Mesendoderm (in vitro differentiated cells): ENCODE results near the gene NME7.

Experiments
- DNase-seq: peaks from one replicate; pipeline ENCODE4 v3.0.0; 2013
- H2AK5ac ChIP-seq: 2 replicates; pipeline ENCODE4 v1.6.1; 2013; ENCODE audit warnings: low read length, inconsistent platforms
- H2BK120ac ChIP-seq: 2 replicates; pipeline ENCODE4 v1.6.1; 2013; ENCODE audit warnings: low read depth, mild to moderate bottlenecking, low read length, moderate library complexity, mixed read lengths
- H2BK15ac ChIP-seq: replicated peaks from 2 replicates; pipeline ENCODE4 v1.6.1; 2013; ENCODE audit warnings: low read depth, mild to moderate bottlenecking, moderate library complexity
- H2BK5ac ChIP-seq: 2 replicates; pipeline ENCODE4 v1.6.1; 2013; ENCODE audit warnings: low read length, inconsistent platforms
- H3K18ac ChIP-seq: 2 replicates; pipeline ENCODE4 v1.6.1; 2013; ENCODE audit warnings: mild to moderate bottlenecking, low read length, mixed read lengths
- H3K23ac ChIP-seq: one replicate; pipeline ENCODE4 v1.6.1; 2013; ENCODE audit warnings: low read length
- H3K27ac ChIP-seq: 2 replicates; pipeline ENCODE4 v1.5.1; 2013; ENCODE audit warnings: low read depth, mild to moderate bottlenecking, inconsistent platforms, low read length, moderate library complexity
- H3K27me3 ChIP-seq: 2 replicates; pipeline ENCODE4 v1.6.1; 2013; ENCODE audit warnings: low read length, control low read depth, mild to moderate bottlenecking, inconsistent platforms; ENCODE audit not compliant: insufficient read depth, poor library complexity
- H3K36me3 ChIP-seq: 2 replicates; pipeline ENCODE4 v1.6.1; 2013; ENCODE audit warnings: low read length, inconsistent platforms; ENCODE audit not compliant: control insufficient read depth, insufficient read depth
- H3K4ac ChIP-seq: one replicate; pipeline ENCODE4 v1.6.1; 2013; ENCODE audit warnings: low read depth, mild to moderate bottlenecking, low read length, moderate library complexity
- H3K4me1 ChIP-seq: 2 replicates; pipeline ENCODE4 v1.6.1; 2013; ENCODE audit warnings: low read depth, low read length, inconsistent platforms; ENCODE audit not compliant: control insufficient read depth
- H3K4me2 ChIP-seq: 2 replicates; pipeline ENCODE4 v1.6.1; 2013; ENCODE audit warnings: low read length
- H3K4me3 ChIP-seq: 2 replicates; pipeline ENCODE4 v1.5.1; 2013; ENCODE audit warnings: mild to moderate bottlenecking, low read length
- H3K56ac ChIP-seq: one replicate; pipeline ENCODE4 v1.6.1; 2013; ENCODE audit warnings: low read length
- H3K79me1 ChIP-seq: 2 replicates; pipeline ENCODE4 v1.6.1; 2013; ENCODE audit warnings: low read length, inconsistent platforms
- H3K79me2 ChIP-seq: 2 replicates; pipeline ENCODE4 v1.6.1; 2013; ENCODE audit warnings: mild to moderate bottlenecking, low read length; ENCODE audit not compliant: control insufficient read depth, insufficient read depth
- H3K9ac ChIP-seq: 2 replicates; pipeline ENCODE4 v1.6.1; 2013; ENCODE audit warnings: low read length, inconsistent platforms
- H4K5ac ChIP-seq: one replicate; pipeline ENCODE4 v1.6.1; 2013; ENCODE audit warnings: low read length
- H4K8ac ChIP-seq: one replicate; pipeline ENCODE4 v1.6.1; 2013; ENCODE audit warnings: low read depth, mild to moderate bottlenecking, control low read depth, low read length, moderate library complexity
- WGBS: extraction: QIAGEN DNeasy Blood & Tissue Kit; methylation state at CpG from one replicate; pipeline ENCODE4 v1.1.7; 2013; ENCODE audit warnings: low lambda C conversion rate, missing lambda C conversion rate; ENCODE audit not compliant: insufficient coverage; ENCODE audit errors: extremely low coverage; 5-methylcytosine and 5-hydroxymethylcytosine counted together

The NME7 gene

GRCh38 chr1:169105087-169105433 is 262.5 kb downstream of the NME7 start:
- H4K5ac ChIP-seq = no peak overlapping the region
- H3K56ac ChIP-seq = peak overlapping the region; percentile 89
- no peak overlapping the region for H2BK5ac ChIP-seq
- peak overlapping the region; percentile 49 for H3K9ac ChIP-seq
- no peak for DNase-seq
- peaks cover 12% of the 10 kb centered on the region for H3K4me1 ChIP-seq
- H4K8ac ChIP-seq = no peak overlapping the region
- H2BK15ac ChIP-seq = no peak overlapping the region
- H3K79me2 ChIP-seq = peaks cover 32% of the 10 kb centered on the region
- peak overlapping the region; percentile 35 for H3K18ac ChIP-seq
- H3K4me3 ChIP-seq = no peak overlapping the region
- peak overlapping the region; percentile 41 for H3K4ac ChIP-seq
- no peaks in the 10 kb centered on the region for H3K36me3 ChIP-seq
- peak overlapping the region; percentile 10 for H3K4me2 ChIP-seq
- WGBS = no CpG with 5 or more reads among the region's 6 CpGs
- peaks cover 8% of the 10 kb centered on the region for H3K79me1 ChIP-seq
- H3K23ac ChIP-seq = no peak overlapping the region
- H2AK5ac ChIP-seq = no peak overlapping the region
- no peaks in the 10 kb centered on the region for H3K27me3 ChIP-seq
- no peak overlapping the region for H2BK120ac ChIP-seq
- H3K27ac ChIP-seq = no peak overlapping the region

GRCh38 chr1:169103480-169103893 is 264.1 kb downstream of the NME7 start:
- H3K27ac ChIP-seq = no peak overlapping the region
- H3K9ac ChIP-seq = no peak overlapping the region
- H3K4me1 ChIP-seq = peaks cover 2% of the 10 kb centered on the region
- H2BK5ac ChIP-seq = no peak overlapping the region
- H2BK15ac ChIP-seq = no peak overlapping the region
- H3K79me2 ChIP-seq = peaks cover 17% of the 10 kb centered on the region
- H3K4ac ChIP-seq = no peak overlapping the region
- no peak overlapping the region for H2BK120ac ChIP-seq
- peaks cover 5% of the 10 kb centered on the region for H3K79me1 ChIP-seq
- no peak overlapping the region for H3K18ac ChIP-seq
- H4K8ac ChIP-seq = no peak overlapping the region
- H3K27me3 ChIP-seq = no peaks in the 10 kb centered on the region
- no peak overlapping the region for H4K5ac ChIP-seq
- no peak overlapping the region for H3K23ac ChIP-seq
- H3K4me2 ChIP-seq = no peak overlapping the region
- WGBS = no CpG with 5 or more reads among the region's 6 CpGs
- H3K4me3 ChIP-seq = no peak overlapping the region
- H3K36me3 ChIP-seq = no peaks in the 10 kb centered on the region
- H3K56ac ChIP-seq = no peak overlapping the region
- DNase-seq = no peak
- no peak overlapping the region for H2AK5ac ChIP-seq

GRCh38 chr1:169103002-169103401 is 264.6 kb downstream of the NME7 start:
- Histone ChIP-seq H3K27ac (no peak overlapping the region), H3K18ac (no peak overlapping the region)
- no CpG with 5 or more reads among the region's 5 CpGs for WGBS

GRCh38 chr1:169102567-169102966 is 265.0 kb downstream of the NME7 start:
- Histone ChIP-seq H3K4ac (no peak overlapping the region), H3K23ac (no peak overlapping the region), H3K36me3 (no peaks in the 10 kb centered on the region), H3K79me1 (peaks cover 2% of the 10 kb centered on the region), H4K5ac (no peak overlapping the region), H3K18ac (no peak overlapping the region), H3K79me2 (peaks cover 8% of the 10 kb centered on the region), H4K8ac (no peak overlapping the region), H3K27ac (no peak overlapping the region), H3K4me1 (peaks cover 1% of the 10 kb centered on the region), H3K27me3 (no peaks in the 10 kb centered on the region), H2BK15ac (no peak overlapping the region), H2BK120ac (no peak overlapping the region), H3K56ac (no peak overlapping the region), H2AK5ac (no peak overlapping the region), H3K4me3 (no peak overlapping the region), H3K4me2 (no peak overlapping the region), H2BK5ac (no peak overlapping the region), H3K9ac (no peak overlapping the region)
- DNase-seq = no peak
- no CpG with 5 or more reads among the region's 4 CpGs for WGBS

More at GRCh38 chr1:169103002-169103401, 264.6 kb downstream of the NME7 start:
- peaks cover 12% of the 10 kb centered on the region for H3K79me2 ChIP-seq
- no peak overlapping the region for H2BK15ac ChIP-seq
- no peak overlapping the region for H4K8ac ChIP-seq
- H3K27me3 ChIP-seq = no peaks in the 10 kb centered on the region
- H3K56ac ChIP-seq = no peak overlapping the region
- no peak overlapping the region for H2AK5ac ChIP-seq
- no peaks in the 10 kb centered on the region for H3K36me3 ChIP-seq
- H2BK5ac ChIP-seq = no peak overlapping the region
- DNase-seq = no peak
- H3K4ac ChIP-seq = no peak overlapping the region
- no peak overlapping the region for H2BK120ac ChIP-seq
- peaks cover 1% of the 10 kb centered on the region for H3K4me1 ChIP-seq
- H3K4me3 ChIP-seq = no peak overlapping the region
- no peak overlapping the region for H3K9ac ChIP-seq
- H3K23ac ChIP-seq = no peak overlapping the region
- peaks cover 4% of the 10 kb centered on the region for H3K79me1 ChIP-seq
- H3K4me2 ChIP-seq = no peak overlapping the region
- no peak overlapping the region for H4K5ac ChIP-seq

- Histone ChIP-seq H3K4me2 (no peak overlapping the region), H3K4me1 (peaks cover 1% of the 10 kb centered on the region), H2BK120ac (no peak overlapping the region), H3K18ac (no peak overlapping the region), H2AK5ac (no peak overlapping the region), H3K4ac (no peak overlapping the region), H3K4me3 (no peak overlapping the region), H2BK15ac (no peak overlapping the region), H2BK5ac (no peak overlapping the region), H4K5ac (no peak overlapping the region), H3K27me3 (no peaks in the 10 kb centered on the region), H3K36me3 (no peaks in the 10 kb centered on the region), H3K27ac (no peak overlapping the region), H3K79me1 (no peaks in the 10 kb centered on the region), H4K8ac (no peak overlapping the region), H3K9ac (no peak overlapping the region), H3K23ac (peak overlapping the region; percentile 19), H3K56ac (no peak overlapping the region), H3K79me2 (no peaks in the 10 kb centered on the region)
- no peak for DNase-seq
- no CpG with 5 or more reads among the region's 3 CpGs for WGBS
Measured at GRCh38 chr1:169100651-169101088, 266.9 kb downstream of the NME7 start.

- Histone ChIP-seq H2BK15ac (no peak overlapping the region), H3K4me1 (peaks cover 1% of the 10 kb centered on the region), H3K79me1 (no peaks in the 10 kb centered on the region), H4K5ac (no peak overlapping the region), H4K8ac (no peak overlapping the region), H2BK120ac (no peak overlapping the region), H3K27ac (no peak overlapping the region), H3K27me3 (no peaks in the 10 kb centered on the region), H3K56ac (no peak overlapping the region), H3K79me2 (no peaks in the 10 kb centered on the region), H3K36me3 (no peaks in the 10 kb centered on the region), H3K4me2 (no peak overlapping the region), H3K4ac (no peak overlapping the region), H3K9ac (no peak overlapping the region), H2AK5ac (no peak overlapping the region), H3K4me3 (no peak overlapping the region), H3K23ac (peak overlapping the region; percentile 19), H2BK5ac (no peak overlapping the region), H3K18ac (no peak overlapping the region)
- WGBS = no CpG with 5 or more reads among the region's 1 CpG
- DNase-seq = no peak
Measured at GRCh38 chr1:169100208-169100607, 267.4 kb downstream of the NME7 start.
